ENCODE data around the gene NPW.

The NPW gene

GRCh38 chr16:2034696-2035430 lies 15.3 kb downstream of the NPW start:
- TF ChIP-seq, protein P1, sequence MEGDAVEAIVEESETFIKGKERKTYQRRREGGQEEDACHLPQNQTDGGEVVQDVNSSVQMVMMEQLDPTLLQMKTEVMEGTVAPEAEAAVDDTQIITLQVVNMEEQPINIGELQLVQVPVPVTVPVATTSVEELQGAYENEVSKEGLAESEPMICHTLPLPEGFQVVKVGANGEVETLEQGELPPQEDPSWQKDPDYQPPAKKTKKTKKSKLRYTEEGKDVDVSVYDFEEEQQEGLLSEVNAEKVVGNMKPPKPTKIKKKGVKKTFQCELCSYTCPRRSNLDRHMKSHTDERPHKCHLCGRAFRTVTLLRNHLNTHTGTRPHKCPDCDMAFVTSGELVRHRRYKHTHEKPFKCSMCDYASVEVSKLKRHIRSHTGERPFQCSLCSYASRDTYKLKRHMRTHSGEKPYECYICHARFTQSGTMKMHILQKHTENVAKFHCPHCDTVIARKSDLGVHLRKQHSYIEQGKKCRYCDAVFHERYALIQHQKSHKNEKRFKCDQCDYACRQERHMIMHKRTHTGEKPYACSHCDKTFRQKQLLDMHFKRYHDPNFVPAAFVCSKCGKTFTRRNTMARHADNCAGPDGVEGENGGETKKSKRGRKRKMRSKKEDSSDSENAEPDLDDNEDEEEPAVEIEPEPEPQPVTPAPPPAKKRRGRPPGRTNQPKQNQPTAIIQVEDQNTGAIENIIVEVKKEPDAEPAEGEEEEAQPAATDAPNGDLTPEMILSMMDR (IDR thresholded peaks at IDR 0.05): no peak
- Histone ChIP-seq H3K9ac (no peak overlapping the region), H2AFZ (no peak overlapping the region), H3K79me2 (no peaks in the 10 kb centered on the region), H3K9me3 (ENCODE audit: control insufficient read depth, low read length) (no peaks in the 10 kb centered on the region), H3K27ac (no peak overlapping the region), H3K4me1 (no peaks in the 10 kb centered on the region), H3K36me3 (ENCODE audit: control insufficient read depth, insufficient read depth, low read length) (no peaks in the 10 kb centered on the region), H3K4me2 (ENCODE audit: low read length) (no peak overlapping the region), H3K27me3 (ENCODE audit: control insufficient read depth, insufficient read depth, low read length) (no peaks in the 10 kb centered on the region), H3K4me3 (ENCODE audit: low read depth, low read length) (no peak overlapping the region)

- no peak overlapping the region for H3K4me2 ChIP-seq (ENCODE audit: low read length)
- no peaks in the 10 kb centered on the region for H3K27me3 ChIP-seq (ENCODE audit: control insufficient read depth, insufficient read depth, low read length)
- H3K36me3 ChIP-seq (ENCODE audit: control insufficient read depth, insufficient read depth, low read length): no peaks in the 10 kb centered on the region
- TF ChIP-seq, protein P1 (IDR thresholded peaks at IDR 0.05): no peak
- H3K4me3 ChIP-seq (ENCODE audit: low read depth, low read length): no peak overlapping the region
- no peak overlapping the region for H2AFZ ChIP-seq
- no peaks in the 10 kb centered on the region for H3K79me2 ChIP-seq
- peak overlapping the region; percentile 9 for H3K27ac ChIP-seq
- no peak overlapping the region for H3K9ac ChIP-seq
- no peaks in the 10 kb centered on the region for H3K9me3 ChIP-seq (ENCODE audit: control insufficient read depth, low read length)
- H3K4me1 ChIP-seq: no peaks in the 10 kb centered on the region
Observed at GRCh38 chr16:2035431-2036199, 16.0 kb downstream of the NPW start.

- H3K4me3 ChIP-seq (ENCODE audit: low read depth, low read length): no peak overlapping the region
- H3K36me3 ChIP-seq (ENCODE audit: control insufficient read depth, insufficient read depth, low read length): no peaks in the 10 kb centered on the region
- no peaks in the 10 kb centered on the region for H3K4me1 ChIP-seq
- no peak overlapping the region for H3K4me2 ChIP-seq (ENCODE audit: low read length)
- H3K9ac ChIP-seq: no peak overlapping the region
- H2AFZ ChIP-seq: no peak overlapping the region
- H3K79me2 ChIP-seq: no peaks in the 10 kb centered on the region
- H3K27me3 ChIP-seq (ENCODE audit: control insufficient read depth, insufficient read depth, low read length): no peaks in the 10 kb centered on the region
- no peaks in the 10 kb centered on the region for H3K9me3 ChIP-seq (ENCODE audit: control insufficient read depth, low read length)
- H3K27ac ChIP-seq: peak overlapping the region; percentile 9
- TF ChIP-seq, protein P1 (IDR thresholded peaks at IDR 0.05): no peak
Observed at GRCh38 chr16:2036200-2036966, 16.8 kb downstream of the NPW start.

DNA sequence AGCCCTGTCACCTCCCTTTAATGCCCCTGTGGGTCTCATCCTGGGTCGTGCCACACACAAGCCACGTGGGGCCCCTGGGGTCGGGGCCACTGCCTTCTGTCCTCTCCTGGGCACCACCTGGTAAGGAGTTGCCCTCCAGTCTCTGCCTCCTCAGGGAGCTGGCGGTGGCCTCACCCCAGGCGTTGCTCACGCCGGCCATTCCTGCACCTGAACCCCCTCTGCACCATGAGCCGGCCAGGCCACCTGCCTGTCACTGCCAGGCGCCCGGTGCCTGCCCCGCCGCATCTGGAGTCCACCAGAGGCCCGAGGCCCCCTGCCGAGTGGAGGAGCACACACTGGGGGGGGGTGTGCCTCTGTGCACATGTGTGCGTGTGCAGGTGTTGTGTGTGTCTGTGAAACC lies 17.5 kb downstream of the NPW start:
- Histone ChIP-seq H3K36me3 (ENCODE audit: control insufficient read depth, insufficient read depth, low read length) (no peaks in the 10 kb centered on the region), H2AFZ (no peak overlapping the region), H3K9me3 (ENCODE audit: control insufficient read depth, low read length) (no peaks in the 10 kb centered on the region), H3K4me1 (no peaks in the 10 kb centered on the region), H3K9ac (no peak overlapping the region), H3K27ac (no peak overlapping the region), H3K27me3 (ENCODE audit: control insufficient read depth, insufficient read depth, low read length) (no peaks in the 10 kb centered on the region), H3K4me3 (ENCODE audit: low read depth, low read length) (no peak overlapping the region), H3K79me2 (no peaks in the 10 kb centered on the region), H3K4me2 (ENCODE audit: low read length) (no peak overlapping the region)
- TF ChIP-seq, protein P1 (IDR thresholded peaks at IDR 0.05): no peak
